HUES6 (cell line): ENCODE measurements around the gene SPP2.

Experiments
- H3K27ac ChIP-seq: 2 replicates; pipeline ENCODE4 v1.7.0; 2013; ENCODE audit warnings: low read depth, mild to moderate bottlenecking, low read length, inconsistent platforms
- H3K27me3 ChIP-seq: 2 replicates; pipeline ENCODE4 v1.6.1; 2013; ENCODE audit warnings: low read length; ENCODE audit not compliant: control insufficient read depth, insufficient read depth
- H3K36me3 ChIP-seq: 2 replicates; pipeline ENCODE4 v1.6.1; 2013; ENCODE audit warnings: low read length; ENCODE audit not compliant: control insufficient read depth, insufficient read depth
- H3K4me1 ChIP-seq: 2 replicates; pipeline ENCODE4 v1.6.1; 2013; ENCODE audit warnings: low read length; ENCODE audit not compliant: control insufficient read depth, insufficient read depth
- H3K4me3 ChIP-seq: 2 replicates; pipeline ENCODE4 v1.5.1; 2013; ENCODE audit warnings: low read depth, low read length
- H3K9ac ChIP-seq: one replicate; pipeline ENCODE4 v1.6.1; 2013; ENCODE audit warnings: mild to moderate bottlenecking, low read length
- H3K9me3 ChIP-seq: 2 replicates; pipeline ENCODE4 v1.6.1; 2013; ENCODE audit warnings: low read depth, low read length; ENCODE audit not compliant: control insufficient read depth, insufficient read depth

The SPP2 gene

DNA sequence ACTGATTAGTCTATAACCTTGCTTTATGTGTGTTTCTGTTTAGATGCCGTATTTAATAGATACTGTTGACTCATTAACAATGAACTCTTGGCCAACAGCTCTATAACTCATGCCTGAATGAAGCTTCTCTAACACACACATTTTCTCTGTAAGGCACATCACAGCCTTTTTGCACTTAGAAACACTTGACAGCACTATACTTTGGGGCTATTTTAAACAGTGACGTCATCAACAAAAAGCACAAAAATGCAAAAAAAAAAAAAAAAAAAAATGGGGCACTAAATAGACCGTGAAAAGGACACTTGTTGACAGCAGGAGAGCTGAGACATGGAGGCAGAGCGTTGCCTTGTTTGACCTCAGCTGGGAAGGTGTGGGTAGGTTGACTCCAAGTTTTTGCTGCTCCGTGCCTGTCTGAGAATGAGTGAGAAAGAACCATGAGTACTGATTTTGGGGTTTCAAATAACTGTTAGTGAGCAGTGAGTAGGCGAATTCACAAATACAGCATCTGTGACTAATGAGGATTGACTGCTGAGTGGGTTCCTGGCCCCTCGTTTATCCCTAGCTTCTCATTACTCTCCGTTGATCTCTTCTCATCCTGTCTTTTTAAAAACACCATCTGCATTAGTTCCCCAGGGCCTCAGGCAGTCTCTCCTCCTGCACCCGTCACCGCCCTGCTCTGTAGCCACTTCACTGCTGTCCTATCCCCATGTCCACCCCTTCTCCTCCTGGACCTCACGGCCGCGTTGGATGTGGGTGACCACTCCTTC lies 24.4 kb downstream of the SPP2 start:
- Histone ChIP-seq H3K27ac (no peak overlapping the region), H3K27me3 (peaks cover 3% of the 10 kb centered on the region; the same call in 1 of the 2 replicates), H3K36me3 (no peaks in the 10 kb centered on the region), H3K4me3 (no peak overlapping the region), H3K9ac (no peak overlapping the region), H3K9me3 (peaks cover under 1% of the 10 kb centered on the region; the same call in 1 of the 2 replicates), H3K4me1 (no peaks in the 10 kb centered on the region)

- no peak overlapping the region for H3K27ac ChIP-seq
- no peaks in the 10 kb centered on the region for H3K4me1 ChIP-seq
- H3K9ac ChIP-seq, result no peak overlapping the region
- H3K27me3 ChIP-seq, result peaks cover 3% of the 10 kb centered on the region; the same call in 1 of the 2 replicates
- H3K9me3 ChIP-seq, result no peaks in the 10 kb centered on the region
- H3K36me3 ChIP-seq, result no peaks in the 10 kb centered on the region
- H3K4me3 ChIP-seq, result no peak overlapping the region
These were observed 25.0 kb downstream of the SPP2 start for GRCh38 chr2:234075518-234075915.

- Histone ChIP-seq H3K4me1 (no peaks in the 10 kb centered on the region), H3K9me3 (no peaks in the 10 kb centered on the region), H3K27me3 (peaks cover 3% of the 10 kb centered on the region; the same call in 1 of the 2 replicates), H3K27ac (no peak overlapping the region), H3K9ac (no peak overlapping the region), H3K4me3 (no peak overlapping the region), H3K36me3 (no peaks in the 10 kb centered on the region)
These were observed 25.4 kb downstream of the SPP2 start for GRCh38 chr2:234075947-234076346.

GRCh38 chr2:234076451-234076850 lies 25.9 kb downstream of the SPP2 start:
- Histone ChIP-seq H3K4me1 (no peaks in the 10 kb centered on the region), H3K9me3 (no peaks in the 10 kb centered on the region), H3K36me3 (no peaks in the 10 kb centered on the region), H3K27me3 (peaks cover 3% of the 10 kb centered on the region; the same call in 1 of the 2 replicates), H3K27ac (no peak overlapping the region), H3K9ac (no peak overlapping the region), H3K4me3 (no peak overlapping the region)

- Histone ChIP-seq H3K9me3 (no peaks in the 10 kb centered on the region), H3K4me3 (no peak overlapping the region), H3K9ac (no peak overlapping the region), H3K4me1 (no peaks in the 10 kb centered on the region), H3K27me3 (peaks cover 3% of the 10 kb centered on the region; the same call in 1 of the 2 replicates), H3K27ac (no peak overlapping the region), H3K36me3 (no peaks in the 10 kb centered on the region)
These were observed 27.6 kb downstream of the SPP2 start for GRCh38 chr2:234078129-234078528.

DNA sequence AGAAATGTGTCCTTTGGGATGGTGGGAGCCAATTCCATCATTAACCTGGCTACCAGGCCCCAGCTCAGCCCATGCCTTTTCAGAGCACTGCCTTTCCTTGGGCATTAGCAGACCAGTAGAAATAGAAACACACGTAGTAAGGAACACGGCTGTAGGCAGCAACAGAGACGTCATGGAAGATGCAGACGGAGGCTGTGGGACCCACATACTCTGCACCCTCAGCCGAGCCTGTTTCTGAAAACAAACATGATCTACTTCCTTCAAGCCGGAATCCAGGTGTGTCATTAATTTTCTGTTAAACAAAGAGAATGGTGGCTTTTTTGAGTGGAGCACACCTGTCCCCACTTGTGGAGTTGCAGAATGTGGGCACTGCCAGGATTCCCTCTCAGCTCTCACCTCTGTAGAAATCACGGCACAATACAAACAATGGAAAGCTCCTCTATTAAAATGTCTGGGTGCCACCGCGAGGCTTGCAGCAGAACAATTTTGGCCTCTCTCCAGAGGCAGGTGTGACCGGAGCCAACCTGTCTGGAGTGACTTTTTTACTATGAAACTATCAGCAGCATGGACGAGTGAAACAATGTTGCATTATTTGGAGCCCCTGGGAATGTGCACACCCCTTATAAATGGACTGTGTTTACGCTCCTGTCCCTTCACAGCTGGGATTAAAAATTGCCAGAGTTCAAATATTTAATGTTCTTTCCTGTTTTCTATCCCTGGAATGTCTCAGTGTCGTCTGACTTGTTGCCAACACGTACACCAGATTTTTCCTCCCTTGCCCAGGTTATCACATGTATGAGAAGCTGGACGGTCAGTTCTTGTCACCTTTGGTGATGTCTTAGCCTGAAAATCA lies 31.7 kb downstream of the SPP2 start:
- H3K27me3 ChIP-seq, result no peaks in the 10 kb centered on the region; the same call in 1 of the 2 replicates
- no peaks in the 10 kb centered on the region for H3K9me3 ChIP-seq
- no peaks in the 10 kb centered on the region for H3K4me1 ChIP-seq
- no peak overlapping the region for H3K27ac ChIP-seq
- no peak overlapping the region for H3K9ac ChIP-seq
- H3K4me3 ChIP-seq, result no peak overlapping the region
- no peaks in the 10 kb centered on the region for H3K36me3 ChIP-seq

- Histone ChIP-seq H3K27me3 (no peaks in the 10 kb centered on the region; the same call in 1 of the 2 replicates), H3K27ac (no peak overlapping the region), H3K4me3 (no peak overlapping the region), H3K4me1 (no peaks in the 10 kb centered on the region), H3K9me3 (0 out of 2 replicates have a peak, but pooled peaks cover 3% of the 10 kb centered on the region), H3K36me3 (no peaks in the 10 kb centered on the region), H3K9ac (no peak overlapping the region)
These were observed 33.3 kb downstream of the SPP2 start for GRCh38 chr2:234083572-234084348.

DNA sequence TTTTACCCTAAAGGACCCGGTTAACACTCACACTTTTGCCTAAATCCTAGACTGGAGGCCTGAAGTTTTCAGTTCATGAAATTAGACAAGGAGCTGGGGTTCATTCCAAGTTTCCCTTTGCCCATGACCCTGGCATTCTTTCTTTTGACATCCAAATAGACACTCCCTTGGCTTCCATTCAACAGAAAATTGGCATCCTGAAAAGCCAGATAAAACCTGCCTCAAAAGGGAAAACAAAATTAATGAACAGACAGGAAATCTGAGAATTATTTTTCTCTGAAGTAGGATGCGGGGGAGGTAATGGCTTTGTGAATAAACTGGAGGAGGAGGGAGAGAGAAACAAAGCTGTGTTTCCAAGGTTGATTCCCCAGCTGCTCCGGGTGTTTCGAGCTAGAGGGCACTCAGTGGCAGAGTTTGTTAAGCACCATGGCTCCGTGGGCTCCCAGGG lies 41.0 kb downstream of the SPP2 start:
- Histone ChIP-seq H3K9me3 (peaks cover 8% of the 10 kb centered on the region; the same call in 1 of the 2 replicates), H3K27ac (no peak overlapping the region), H3K27me3 (no peaks in the 10 kb centered on the region), H3K4me1 (no peaks in the 10 kb centered on the region), H3K36me3 (no peaks in the 10 kb centered on the region), H3K4me3 (no peak overlapping the region), H3K9ac (no peak overlapping the region)

- no peaks in the 10 kb centered on the region for H3K4me1 ChIP-seq
- H3K27me3 ChIP-seq, result no peaks in the 10 kb centered on the region
- H3K4me3 ChIP-seq, result no peak overlapping the region
- H3K9ac ChIP-seq, result no peak overlapping the region
- H3K36me3 ChIP-seq, result no peaks in the 10 kb centered on the region
- H3K9me3 ChIP-seq, result peaks cover 8% of the 10 kb centered on the region; the same call in 1 of the 2 replicates
- no peak overlapping the region for H3K27ac ChIP-seq
These were observed 41.4 kb downstream of the SPP2 start for GRCh38 chr2:234091883-234092282.

GRCh38 chr2:234092344-234092743 lies 41.8 kb downstream of the SPP2 start:
- no peaks in the 10 kb centered on the region for H3K4me1 ChIP-seq
- H3K36me3 ChIP-seq, result no peaks in the 10 kb centered on the region
- no peaks in the 10 kb centered on the region for H3K27me3 ChIP-seq
- H3K4me3 ChIP-seq, result no peak overlapping the region
- peaks cover 8% of the 10 kb centered on the region; the same call in 1 of the 2 replicates for H3K9me3 ChIP-seq
- H3K27ac ChIP-seq, result no peak overlapping the region
- no peak overlapping the region for H3K9ac ChIP-seq
